T-helper 2 cell treated with Interferon-gamma antibody and Interleukin-4, amounts not matched to agents 5 μg/mL and 100 μg/mL, for 36 hours (primary cell): ENCODE data around the gene SPTLC3.
A peak's percentile ranks its signal among the peaks of the same experiment; 100 is the strongest.

ENCODE experiments used
- DNase-seq: peaks from one replicate; pipeline ENCODE4 v3.0.0; 2021; ENCODE audit warnings: low spot score
- H3K27ac Mint-ChIP-seq: one replicate; pipeline ENCODE4 v1.8.0; 2021; ENCODE audit warnings: mild to moderate bottlenecking, mixed read lengths
- H3K27me3 Mint-ChIP-seq: one replicate; pipeline ENCODE4 v1.8.0; 2021; ENCODE audit warnings: low read depth, mixed read lengths
- H3K36me3 Mint-ChIP-seq: one replicate; pipeline ENCODE4 v1.8.0; 2021; ENCODE audit warnings: low read depth, mixed read lengths
- H3K4me1 Mint-ChIP-seq: one replicate; pipeline ENCODE4 v1.8.0; 2021; ENCODE audit warnings: low read depth, mixed read lengths
- H3K4me3 Mint-ChIP-seq: one replicate; pipeline ENCODE4 v1.8.0; 2022; ENCODE audit warnings: mild to moderate bottlenecking, moderate library complexity, mixed read lengths
- H3K9me3 Mint-ChIP-seq: one replicate; pipeline ENCODE4 v1.8.0; 2021; ENCODE audit warnings: mixed read lengths

Gene SPTLC3

GRCh38 chr20:13205425-13205824, 196.7 kb downstream of the SPTLC3 start:
- Mint-ChIP-seq H3K36me3 (no peaks in the 10 kb centered on the region), H3K9me3 (no peaks in the 10 kb centered on the region), H3K4me3 (no peak overlapping the region), H3K27me3 (peaks cover 3% of the 10 kb centered on the region), H3K4me1 (no peaks in the 10 kb centered on the region), H3K27ac (no peak overlapping the region)
- DNase-seq = no peak

DNA sequence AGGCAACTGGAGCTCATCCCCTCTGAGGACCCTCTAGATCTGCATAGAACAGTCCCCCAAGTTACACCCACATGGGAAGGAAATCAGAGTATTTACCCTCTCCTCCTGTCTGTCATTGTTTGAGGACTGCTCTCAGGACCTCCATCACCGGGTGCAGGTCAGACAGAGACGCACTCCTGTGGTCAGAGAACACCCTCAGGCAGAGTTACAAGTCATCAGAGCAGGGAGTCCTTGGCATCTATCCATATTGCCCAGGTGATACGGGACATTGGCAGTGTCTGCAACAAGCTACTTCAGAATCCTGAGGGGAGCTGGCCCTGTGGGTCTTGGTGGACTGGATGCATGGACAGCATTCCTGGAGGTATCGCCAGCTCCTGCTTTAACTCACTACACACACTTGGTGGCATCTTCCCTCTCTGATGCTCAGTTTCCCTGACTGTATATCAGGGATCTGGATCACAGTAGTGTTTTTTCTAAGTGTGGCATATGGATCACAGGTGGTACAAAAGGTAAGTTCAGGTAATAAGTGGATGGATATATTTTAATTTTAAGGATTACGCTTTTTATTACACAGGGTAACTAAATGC, 197.2 kb downstream of the SPTLC3 start:
- peaks cover 3% of the 10 kb centered on the region for H3K27me3 Mint-ChIP-seq
- H3K4me1 Mint-ChIP-seq = no peaks in the 10 kb centered on the region
- no peaks in the 10 kb centered on the region for H3K36me3 Mint-ChIP-seq
- H3K27ac Mint-ChIP-seq = no peak overlapping the region
- no peaks in the 10 kb centered on the region for H3K9me3 Mint-ChIP-seq
- H3K4me3 Mint-ChIP-seq = no peak overlapping the region
- no peak for DNase-seq

GRCh38 chr20:13207016-13207415, 198.2 kb downstream of the SPTLC3 start:
- peaks cover under 1% of the 10 kb centered on the region for H3K4me1 Mint-ChIP-seq
- no peaks in the 10 kb centered on the region for H3K36me3 Mint-ChIP-seq
- DNase-seq = no peak
- no peak overlapping the region for H3K4me3 Mint-ChIP-seq
- H3K9me3 Mint-ChIP-seq = peaks cover 2% of the 10 kb centered on the region
- peaks cover 3% of the 10 kb centered on the region for H3K27me3 Mint-ChIP-seq
- H3K27ac Mint-ChIP-seq = no peak overlapping the region

DNA sequence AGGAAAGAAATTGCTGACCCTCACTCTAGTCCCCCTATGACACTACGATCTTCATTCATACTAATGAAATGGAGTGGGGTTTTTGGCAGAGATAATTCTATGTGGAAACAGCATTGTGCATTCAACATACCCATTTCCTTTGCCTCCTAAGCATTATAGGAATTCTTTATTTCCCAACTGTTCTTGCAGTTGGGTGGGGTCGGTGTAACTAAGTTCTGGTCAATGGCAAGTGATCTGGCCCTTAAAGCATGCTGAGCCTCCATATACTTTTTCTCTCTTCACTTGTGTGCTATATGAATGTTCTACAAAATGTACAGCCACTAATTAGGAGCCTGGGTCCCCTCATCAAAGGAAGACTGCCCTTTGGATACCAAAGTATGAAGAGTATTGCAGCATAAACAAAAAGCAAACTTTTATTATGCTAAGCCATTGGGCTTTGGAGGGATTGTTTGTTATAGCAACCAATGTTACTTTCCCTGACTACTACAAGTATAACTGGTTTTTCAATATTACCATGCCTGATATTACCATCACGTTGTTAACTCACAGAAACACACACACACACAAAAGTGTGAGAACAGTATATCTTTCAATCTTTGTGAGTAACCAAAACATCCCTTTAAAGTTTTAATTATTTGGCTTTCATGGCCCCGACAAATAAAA, 203.3 kb downstream of the SPTLC3 start:
- no peak overlapping the region for H3K27ac Mint-ChIP-seq

GRCh38 chr20:13212750-13213149, 204.0 kb downstream of the SPTLC3 start:
- peak; percentile 54 for DNase-seq
- Mint-ChIP-seq H3K4me3 (no peak overlapping the region), H3K27me3 (peaks cover 36% of the 10 kb centered on the region), H3K27ac (no peak overlapping the region), H3K4me1 (peaks cover 31% of the 10 kb centered on the region), H3K36me3 (no peaks in the 10 kb centered on the region), H3K9me3 (peaks cover 5% of the 10 kb centered on the region)

More for the DNA sequence above, 203.3 kb downstream of the SPTLC3 start:
- Mint-ChIP-seq H3K4me1 (peaks cover 31% of the 10 kb centered on the region), H3K36me3 (no peaks in the 10 kb centered on the region), H3K4me3 (no peak overlapping the region), H3K27me3 (peaks cover 31% of the 10 kb centered on the region), H3K9me3 (peaks cover 5% of the 10 kb centered on the region)
- DNase-seq = no peak

DNA sequence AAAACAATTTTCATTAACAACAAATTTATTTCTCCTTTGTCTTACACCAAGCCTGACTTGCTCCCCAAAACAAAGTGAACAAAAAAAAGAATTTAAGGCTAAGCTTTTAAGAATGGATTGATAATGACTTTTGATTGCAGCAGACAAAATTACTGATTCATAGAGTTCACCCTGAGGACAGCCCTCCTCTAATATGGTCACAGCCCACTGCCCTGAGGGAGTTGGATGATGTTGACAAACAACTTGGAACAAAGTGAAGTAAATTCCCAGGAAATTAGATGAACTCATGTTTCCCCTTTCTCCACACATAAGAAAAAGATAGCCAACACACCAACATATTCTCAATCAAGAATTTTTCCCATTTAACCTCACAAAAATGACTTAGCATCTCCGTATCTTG, 204.6 kb downstream of the SPTLC3 start:
- no peak for DNase-seq
- Mint-ChIP-seq H3K36me3 (no peaks in the 10 kb centered on the region), H3K27me3 (peaks cover 42% of the 10 kb centered on the region)

GRCh38 chr20:13216533-13216932, 207.8 kb downstream of the SPTLC3 start:
- H3K4me3 Mint-ChIP-seq = no peak overlapping the region
- no peaks in the 10 kb centered on the region for H3K36me3 Mint-ChIP-seq
- H3K27ac Mint-ChIP-seq = no peak overlapping the region
- DNase-seq = no peak
- H3K4me1 Mint-ChIP-seq = peaks cover 35% of the 10 kb centered on the region
- H3K9me3 Mint-ChIP-seq = peaks cover 5% of the 10 kb centered on the region
- H3K27me3 Mint-ChIP-seq = peaks cover 66% of the 10 kb centered on the region

More for the DNA sequence above, 204.6 kb downstream of the SPTLC3 start:
- H3K4me3 Mint-ChIP-seq = no peak overlapping the region
- H3K9me3 Mint-ChIP-seq = peaks cover 5% of the 10 kb centered on the region
- H3K27ac Mint-ChIP-seq = no peak overlapping the region
- peaks cover 31% of the 10 kb centered on the region for H3K4me1 Mint-ChIP-seq
